Panc1 (cell line): ENCODE measurements around the gene SEC14L5. TPM values are rescaled to one million over a fixed set of nuclear protein-coding genes. Genes with fewer than 3 reads are reported as not detected.

Experiments
- ATAC-seq: fragments of 200-7000 bp; cut with Tn5 transposase; 2 replicates; pipeline ENCODE4 v1.9.1; 2020; ENCODE audit warnings: mild to moderate bottlenecking, moderate library complexity
- BruUV-seq: library from RNA; stranded (reverse); fragments of 400-500 nt; replicated peaks from 2 replicates; lab custom pipeline; 2021; lab: Mats Ljungman, UMichigan
- CTCF ChIA-PET: fragments of 300-600 bp; sonication (Branson Sonifier 250); formaldehyde crosslinking; loops from one replicate; lab custom pipeline; 2022; ENCODE audit warnings: antibody characterized with exemption; lab: Charles Lee
- POLR2A ChIA-PET: fragments of 300-600 bp; sonication (Branson Sonifier 250); formaldehyde crosslinking; loops from one replicate; lab custom pipeline; 2022; ENCODE audit warnings: antibody characterized with exemption; lab: Charles Lee
- DNase-seq: peaks from one replicate; pipeline ENCODE4 v3.0.0-alpha.2; 2010; ENCODE audit warnings: low read depth, low spot score
- H3K27ac ChIP-seq: 2 replicates; pipeline ENCODE4 v1.5.1; 2011; ENCODE audit warnings: mild to moderate bottlenecking, low read length, inconsistent platforms
- H3K27me3 ChIP-seq: fragments of 200-500 bp; sonication (Bioruptor generic); 2 replicates; pipeline ENCODE4 v1.6.0; 2014; ENCODE audit warnings: low read length, inconsistent platforms; ENCODE audit not compliant: control insufficient read depth, insufficient read depth
- H3K36me3 ChIP-seq: fragments of 200-500 bp; sonication (Bioruptor generic); 2 replicates; pipeline ENCODE4 v1.5.1; 2014; ENCODE audit warnings: inconsistent platforms, mild to moderate bottlenecking, low read length, moderate library complexity; ENCODE audit not compliant: control insufficient read depth, insufficient read depth
- H3K4me1 ChIP-seq: 2 replicates; pipeline ENCODE4 v1.5.1; 2011; ENCODE audit warnings: inconsistent platforms, mild to moderate bottlenecking, low read length, moderate library complexity; ENCODE audit not compliant: control insufficient read depth, insufficient read depth
- H3K4me3 ChIP-seq, 2 experiments: 2 replicates each; pipeline ENCODE4 v1.5.1; 2011 to 2012; ENCODE audit warnings: low read depth in 2 of 2, low read length in 2 of 2, mild to moderate bottlenecking in 2 of 2, inconsistent platforms in 1 of 2, moderate library complexity in 1 of 2
- H3K9me3 ChIP-seq: fragments of 200-500 bp; sonication (Bioruptor generic); 2 replicates; pipeline ENCODE4 v1.5.1; 2014; ENCODE audit warnings: low read depth, mild to moderate bottlenecking, inconsistent platforms, low read length, moderate library complexity; ENCODE audit not compliant: control insufficient read depth, insufficient read depth
- CTCF ChIP-seq: fragments of 450-650 bp; IDR thresholded peaks from 2 replicates; pipeline ENCODE4 v1.5.1; 2017; ENCODE audit warnings: mild to moderate bottlenecking
- POLR2AphosphoS5 ChIP-seq: IDR thresholded peaks from 2 replicates; pipeline ENCODE4 v1.6.1; 2012; ENCODE audit warnings: mild to moderate bottlenecking, low read depth, low read length, moderate library complexity
- REST ChIP-seq, 2 experiments: IDR thresholded peaks; 2 replicates each; pipeline ENCODE4 v1.6.1; 2011 to 2012; ENCODE audit warnings: low read depth in 2 of 2, control low read depth in 1 of 2, low read length in 1 of 2, mild to moderate bottlenecking in 1 of 2, moderate library complexity in 1 of 2; ENCODE audit not compliant: insufficient read depth in 1 of 2
- SIN3A ChIP-seq: IDR thresholded peaks from 2 replicates; pipeline ENCODE4 v1.6.1; 2012; ENCODE audit warnings: low read depth, mild to moderate bottlenecking, low read length, moderate library complexity, borderline replicate concordance; ENCODE audit not compliant: insufficient read depth
- TCF7L2 ChIP-seq: IDR thresholded peaks from 2 replicates; pipeline ENCODE4 v1.6.1; 2011; ENCODE audit warnings: mild to moderate bottlenecking, low read depth, low read length, inconsistent platforms
- in situ Hi-C: cut with HindIII; loops from 2 replicates; pipeline ENCODE4 v1.10.0; 2016; ENCODE audit warnings: low sequenced_read_pairs, low pct_unique_long_range_greater_than_20kb
- intact Hi-C: fragments of 100-400 bp; cut with micrococcal nuclease; formaldehyde crosslinking; loops from one replicate; pipeline ENCODE4 v1.10.0; 2022; ENCODE audit not compliant: unreplicated experiment
- total RNA-seq: library from RNA; stranded (reverse); gene quantifications from one replicate; pipeline ENCODE4 v1.2.1, GENCODE V29; 2021; ENCODE audit not compliant: unreplicated experiment

Gene SEC14L5
- total RNA-seq, 1 experiment from 2014 or later: 0.26 TPM

DNA sequence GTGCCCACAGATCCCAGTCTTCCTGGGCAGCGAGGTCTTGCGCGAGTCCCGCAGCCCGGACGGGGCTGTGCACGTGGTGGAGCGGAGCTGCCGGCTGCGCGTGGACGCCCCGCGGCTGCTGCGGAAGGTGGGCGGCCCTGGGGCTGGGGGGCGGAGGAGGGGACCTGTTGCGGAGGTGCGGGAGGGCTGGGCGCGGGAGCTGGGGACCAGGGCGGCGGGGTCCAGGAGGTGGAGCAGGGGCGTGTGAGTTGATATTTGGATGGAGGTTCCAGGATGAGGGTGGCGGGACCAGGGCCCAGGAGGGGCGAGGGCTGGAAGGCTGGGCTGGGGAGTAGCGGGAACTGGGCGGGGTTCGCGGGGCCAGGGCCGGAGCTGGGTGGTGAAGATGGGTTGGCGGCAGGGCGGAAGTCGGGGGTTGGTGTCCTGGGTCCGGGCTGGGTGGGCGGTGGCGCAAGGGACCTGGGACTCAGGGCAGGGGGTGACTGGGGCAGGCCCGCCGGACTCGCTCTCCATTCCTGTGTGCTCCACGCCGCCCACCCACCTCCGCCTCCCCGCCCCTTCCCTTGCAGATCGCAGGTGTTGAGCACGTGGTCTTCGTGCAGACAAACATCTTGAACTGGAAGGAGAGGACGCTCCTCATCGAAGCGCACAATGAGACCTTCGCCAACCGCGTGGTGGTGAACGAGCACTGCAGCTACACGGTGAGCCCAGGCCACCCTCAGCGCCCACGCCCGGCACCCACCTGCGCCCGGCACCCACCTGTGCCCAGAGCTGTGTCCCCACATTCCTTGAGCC, 29.6 kb downstream of the SEC14L5 start:
- intact Hi-C loops: no loop called here
- no peak for TF ChIP-seq POLR2AphosphoS5
- no peak for TF ChIP-seq SIN3A
- TF ChIP-seq TCF7L2: no peak
- no peak for TF ChIP-seq REST (IDR thresholded peaks at IDR 0.05; ENCODE audit: insufficient read depth in 1 of 2, low read depth in 2 of 2, low read length in 1 of 2)
- Histone ChIP-seq H3K4me1 (no peaks in the 10 kb centered on the region), H3K9me3 (no peaks in the 10 kb centered on the region), H3K27ac (no peak overlapping the region), H3K4me3 (peak overlapping the region; percentile 8 to 30), H3K27me3 (peaks cover 10% of the 10 kb centered on the region), H3K36me3 (no peaks in the 10 kb centered on the region)
- ChIA-PET CTCF (no interaction called here), POLR2A (no interaction called here)
- BruUV-seq: no TSS peak
- ATAC-seq (peak; percentile 71), DNase-seq (no peak)
- in situ Hi-C loops: no loop called here

GRCh38 chr16:4988647-4989046, 30.5 kb downstream of the SEC14L5 start:
- no peak overlapping the region for H3K27ac ChIP-seq
- peaks cover 10% of the 10 kb centered on the region for H3K27me3 ChIP-seq
- in situ Hi-C loops: no loop called here
- no peak; the same call in 1 of the 2 replicates for ATAC-seq
- POLR2A ChIA-PET: no interaction called here
- CTCF ChIA-PET: interaction anchor here (0.7 kb wide), 1 partner anchor 18 kb away, joined by 6 read pairs; no protein-coding TSS in a partner anchor
- TF ChIP-seq CTCF (no peak), REST (IDR thresholded peaks at IDR 0.05; ENCODE audit: insufficient read depth in 1 of 2, low read depth in 2 of 2, low read length in 1 of 2) (no peak), TCF7L2 (no peak), SIN3A (no peak), POLR2AphosphoS5 (no peak)
- H3K4me3 ChIP-seq: no peak overlapping the region
- no TSS peak for BruUV-seq
- intact Hi-C loops: no loop called here
- H3K4me1 ChIP-seq: no peaks in the 10 kb centered on the region
- H3K9me3 ChIP-seq: no peaks in the 10 kb centered on the region
- no peak for DNase-seq
- H3K36me3 ChIP-seq: no peaks in the 10 kb centered on the region
